DOHH2 (cell line): ENCODE data around the gene CAB39.

Source experiments
- H3F3A ChIP-seq: fragments of 200-600 bp; sonication (generic), shearing (Covaris generic); 2 replicates; pipeline ENCODE4 v1.6.0; 2016; ENCODE audit warnings: antibody characterized with exemption, mild to moderate bottlenecking; ENCODE audit not compliant: control insufficient read depth, insufficient read depth
- H3K27ac ChIP-seq: fragments of 200-600 bp; sonication (generic); 2 replicates; pipeline ENCODE4 v1.5.1; 2014; ENCODE audit warnings: low read depth, mild to moderate bottlenecking, low read length, moderate library complexity
- H3K27me3 ChIP-seq: fragments of 200-600 bp; sonication (generic); 2 replicates; pipeline ENCODE4 v1.6.1; 2014; ENCODE audit warnings: mild to moderate bottlenecking, low read length, mixed read lengths; ENCODE audit not compliant: control insufficient read depth
- H3K36me3 ChIP-seq: fragments of 200-600 bp; sonication (generic); 2 replicates; pipeline ENCODE4 v1.6.1; 2014; ENCODE audit warnings: mild to moderate bottlenecking, low read length, moderate library complexity, mixed read lengths; ENCODE audit not compliant: control insufficient read depth
- H3K4me1 ChIP-seq: fragments of 200-600 bp; sonication (generic); 2 replicates; pipeline ENCODE4 v1.6.1; 2014; ENCODE audit warnings: mild to moderate bottlenecking, low read length, mixed read lengths; ENCODE audit not compliant: control insufficient read depth
- H3K4me2 ChIP-seq: fragments of 200-600 bp; sonication (generic); 2 replicates; pipeline ENCODE4 v1.6.0; 2014; ENCODE audit warnings: mild to moderate bottlenecking, low read length, moderate library complexity
- H3K4me3 ChIP-seq: fragments of 200-600 bp; sonication (generic); 2 replicates; pipeline ENCODE4 v1.5.1; 2014; ENCODE audit warnings: mild to moderate bottlenecking, low read length, mixed read lengths
- H3K79me2 ChIP-seq: fragments of 200-600 bp; sonication (generic); 2 replicates; pipeline ENCODE4 v1.6.1; 2014; ENCODE audit warnings: mild to moderate bottlenecking, low read length, mixed read lengths; ENCODE audit not compliant: control insufficient read depth
- H3K9me2 ChIP-seq: fragments of 200-600 bp; sonication (generic); replicated peaks from 2 replicates; pipeline ENCODE4 v1.6.1; 2014; ENCODE audit warnings: mild to moderate bottlenecking, low read length, mixed read lengths; ENCODE audit not compliant: control insufficient read depth
- H3K9me3 ChIP-seq: fragments of 200-600 bp; sonication (generic); 2 replicates; pipeline ENCODE4 v1.6.1; 2014; ENCODE audit warnings: antibody characterized with exemption, low read length, mixed read lengths; ENCODE audit not compliant: control insufficient read depth, insufficient read depth
- H4K20me1 ChIP-seq: fragments of 200-600 bp; sonication (generic); 2 replicates; pipeline ENCODE4 v1.6.0; 2014; ENCODE audit warnings: low read depth, mild to moderate bottlenecking, antibody characterized with exemption, low read length, moderate library complexity; ENCODE audit not compliant: control insufficient read depth, insufficient read depth
- EZH2phosphoT487 ChIP-seq: fragments of 200-600 bp; sonication (generic); IDR thresholded peaks from 2 replicates; pipeline ENCODE4 v1.6.1; 2017; ENCODE audit warnings: borderline replicate concordance, mild to moderate bottlenecking, antibody characterized with exemption, low read length, moderate library complexity, mixed read lengths
- TF ChIP-seq, protein P1 (sequence below): fragments of 200-600 bp; sonication (generic); IDR thresholded peaks from one replicate; pipeline ENCODE4 v1.5.1; 2014; ENCODE audit warnings: antibody characterized with exemption, mild to moderate bottlenecking, low read depth, low read length; ENCODE audit not compliant: poor library complexity, severe bottlenecking

The CAB39 gene

DNA sequence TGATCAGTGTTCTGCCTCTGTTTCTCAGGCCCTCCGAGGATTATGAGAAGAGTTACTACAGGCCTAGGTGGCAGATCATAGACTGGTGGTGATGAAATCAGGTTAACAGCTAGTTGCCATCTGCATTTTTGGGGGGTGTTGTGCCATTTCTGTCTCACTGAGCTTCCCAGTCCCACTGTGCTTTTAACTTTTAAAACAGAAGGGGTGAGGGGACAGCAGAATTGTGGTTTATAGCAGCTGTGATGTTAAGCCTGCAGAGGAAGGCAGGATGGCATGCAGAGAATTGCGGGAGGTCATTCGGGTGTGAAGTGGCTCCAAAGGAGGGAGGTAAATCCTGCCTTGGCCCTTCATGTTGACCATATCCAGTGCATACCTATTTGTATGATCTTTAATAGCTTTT lies 5.0 kb downstream of the CAB39 start:
- peaks cover 31% of the 10 kb centered on the region for H3K36me3 ChIP-seq
- H3K9me3 ChIP-seq: no peaks in the 10 kb centered on the region
- no peaks in the 10 kb centered on the region for H3K27me3 ChIP-seq
- TF ChIP-seq EZH2phosphoT487: no peak
- TF ChIP-seq, protein P1, sequence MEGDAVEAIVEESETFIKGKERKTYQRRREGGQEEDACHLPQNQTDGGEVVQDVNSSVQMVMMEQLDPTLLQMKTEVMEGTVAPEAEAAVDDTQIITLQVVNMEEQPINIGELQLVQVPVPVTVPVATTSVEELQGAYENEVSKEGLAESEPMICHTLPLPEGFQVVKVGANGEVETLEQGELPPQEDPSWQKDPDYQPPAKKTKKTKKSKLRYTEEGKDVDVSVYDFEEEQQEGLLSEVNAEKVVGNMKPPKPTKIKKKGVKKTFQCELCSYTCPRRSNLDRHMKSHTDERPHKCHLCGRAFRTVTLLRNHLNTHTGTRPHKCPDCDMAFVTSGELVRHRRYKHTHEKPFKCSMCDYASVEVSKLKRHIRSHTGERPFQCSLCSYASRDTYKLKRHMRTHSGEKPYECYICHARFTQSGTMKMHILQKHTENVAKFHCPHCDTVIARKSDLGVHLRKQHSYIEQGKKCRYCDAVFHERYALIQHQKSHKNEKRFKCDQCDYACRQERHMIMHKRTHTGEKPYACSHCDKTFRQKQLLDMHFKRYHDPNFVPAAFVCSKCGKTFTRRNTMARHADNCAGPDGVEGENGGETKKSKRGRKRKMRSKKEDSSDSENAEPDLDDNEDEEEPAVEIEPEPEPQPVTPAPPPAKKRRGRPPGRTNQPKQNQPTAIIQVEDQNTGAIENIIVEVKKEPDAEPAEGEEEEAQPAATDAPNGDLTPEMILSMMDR: no peak
- peaks cover 32% of the 10 kb centered on the region for H4K20me1 ChIP-seq
- H3K4me1 ChIP-seq: peaks cover 66% of the 10 kb centered on the region
- 0 out of 2 replicates have a peak overlapping the region, but pooled peaks have one; percentile 13 for H3K4me3 ChIP-seq
- H3K27ac ChIP-seq: no peak overlapping the region
- peak overlapping the region; percentile 43 for H3K4me2 ChIP-seq
- 0 out of 2 replicates have a peak, but pooled peaks cover 4% of the 10 kb centered on the region for H3F3A ChIP-seq
- H3K79me2 ChIP-seq: peaks cover 97% of the 10 kb centered on the region
- no peaks in the 10 kb centered on the region for H3K9me2 ChIP-seq

DNA sequence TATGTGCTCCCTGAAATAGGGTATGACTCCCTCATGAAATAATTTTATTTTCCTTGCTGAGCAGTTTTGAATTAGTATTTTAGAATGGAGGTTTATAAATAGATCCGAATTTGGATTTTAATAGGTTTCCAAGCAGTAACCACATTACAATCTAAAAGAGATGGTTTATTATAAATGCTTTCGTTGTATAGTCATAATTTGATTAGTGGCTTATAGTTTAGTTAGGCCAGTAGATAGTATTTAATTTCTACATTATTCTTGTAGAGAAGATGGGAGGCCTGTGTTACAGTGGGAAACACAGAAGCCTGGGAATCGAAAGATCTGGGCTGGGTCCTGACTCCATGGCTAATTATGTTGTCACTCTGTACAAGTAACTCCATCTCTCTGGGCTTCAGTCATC lies 6.7 kb downstream of the CAB39 start:
- peaks cover 95% of the 10 kb centered on the region for H3K79me2 ChIP-seq
- peaks cover 27% of the 10 kb centered on the region for H4K20me1 ChIP-seq
- H3K36me3 ChIP-seq: peaks cover 38% of the 10 kb centered on the region
- H3K4me2 ChIP-seq: no peak overlapping the region
- H3K4me1 ChIP-seq: peaks cover 65% of the 10 kb centered on the region
- TF ChIP-seq, protein P1: no peak
- no peak for TF ChIP-seq EZH2phosphoT487
- H3K9me2 ChIP-seq: no peaks in the 10 kb centered on the region
- H3K27me3 ChIP-seq: no peaks in the 10 kb centered on the region
- H3K9me3 ChIP-seq: no peaks in the 10 kb centered on the region
- no peak overlapping the region for H3K27ac ChIP-seq
- no peak overlapping the region for H3K4me3 ChIP-seq
- H3F3A ChIP-seq: 0 out of 2 replicates have a peak, but pooled peaks cover 4% of the 10 kb centered on the region

DNA sequence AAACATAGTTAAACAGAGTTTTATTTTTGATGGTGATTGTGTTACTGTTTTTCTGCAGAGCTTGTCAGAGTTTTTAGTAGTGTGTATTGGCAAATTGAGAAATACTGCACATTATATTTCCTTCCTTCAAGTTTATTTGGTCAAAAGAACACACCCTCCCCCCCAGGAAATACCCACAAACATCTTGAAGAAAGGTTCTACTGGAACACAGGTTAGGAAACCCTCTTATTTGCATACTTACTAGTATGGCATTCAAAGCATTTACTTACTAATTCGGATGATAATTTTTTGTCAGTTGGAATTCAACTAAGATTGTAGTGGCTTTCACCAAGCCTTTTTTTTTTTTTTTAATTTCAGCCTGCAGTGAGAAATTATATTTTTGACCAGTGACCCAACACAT lies 9.1 kb downstream of the CAB39 start:
- Histone ChIP-seq H3K4me2 (peak overlapping the region; percentile 39), H3K4me1 (peaks cover 46% of the 10 kb centered on the region), H3K36me3 (peaks cover 32% of the 10 kb centered on the region), H4K20me1 (peaks cover 18% of the 10 kb centered on the region), H3K9me2 (no peaks in the 10 kb centered on the region), H3K9me3 (no peaks in the 10 kb centered on the region), H3K27me3 (no peaks in the 10 kb centered on the region), H3K79me2 (peaks cover 84% of the 10 kb centered on the region), H3F3A (no peaks in the 10 kb centered on the region), H3K27ac (no peak overlapping the region), H3K4me3 (peak overlapping the region; percentile 25)
- TF ChIP-seq, protein P1: no peak
- no peak for TF ChIP-seq EZH2phosphoT487
